ENCODE measurements around the gene OR10T2. TPM values are rescaled to one million over a fixed set of nuclear protein-coding genes. Genes with fewer than 3 reads are reported as not detected.
"Not testable (repeated sequence)": the region's sequence is repeated elsewhere in the genome, so short reads cannot be mapped to it uniquely, and the experiment has no call there.

Gene OR10T2, protein sequence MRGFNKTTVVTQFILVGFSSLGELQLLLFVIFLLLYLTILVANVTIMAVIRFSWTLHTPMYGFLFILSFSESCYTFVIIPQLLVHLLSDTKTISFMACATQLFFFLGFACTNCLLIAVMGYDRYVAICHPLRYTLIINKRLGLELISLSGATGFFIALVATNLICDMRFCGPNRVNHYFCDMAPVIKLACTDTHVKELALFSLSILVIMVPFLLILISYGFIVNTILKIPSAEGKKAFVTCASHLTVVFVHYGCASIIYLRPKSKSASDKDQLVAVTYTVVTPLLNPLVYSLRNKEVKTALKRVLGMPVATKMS
- not detected in 2 replicates for total RNA-seq (2014; rRNA removed; shearing (Covaris generic))

DNA sequence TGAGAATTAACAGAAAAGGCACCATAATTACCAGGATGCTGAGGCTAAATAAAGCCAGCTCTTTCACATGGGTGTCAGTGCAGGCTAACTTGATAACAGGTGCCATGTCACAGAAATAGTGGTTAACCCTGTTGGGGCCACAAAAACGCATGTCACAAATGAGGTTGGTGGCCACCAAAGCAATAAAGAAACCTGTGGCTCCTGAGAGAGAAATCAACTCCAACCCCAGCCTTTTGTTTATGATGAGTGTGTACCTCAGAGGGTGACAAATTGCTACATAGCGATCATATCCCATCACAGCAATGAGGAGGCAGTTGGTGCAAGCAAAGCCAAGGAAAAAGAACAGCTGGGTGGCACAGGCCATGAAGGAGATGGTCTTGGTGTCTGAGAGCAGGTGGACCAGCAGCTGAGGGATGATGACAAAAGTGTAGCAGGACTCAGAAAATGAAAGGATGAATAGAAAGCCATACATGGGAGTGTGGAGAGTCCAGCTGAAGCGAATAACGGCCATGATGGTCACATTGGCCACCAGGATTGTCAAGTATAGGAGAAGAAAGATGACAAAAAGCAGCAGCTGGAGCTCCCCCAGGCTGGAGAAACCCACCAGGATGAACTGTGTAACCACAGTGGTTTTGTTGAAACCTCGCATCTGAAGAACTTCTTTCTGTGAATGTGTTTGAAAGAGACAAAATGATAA lies at the start of gene OR10T2:
OR10T2 (minus strand) TSS at position 649 of the 697 bp plus-strand sequence; CDS start at position 649, 0 bp downstream.
- no peak for DNase-seq (ENCODE audit: low spot score)

DNA sequence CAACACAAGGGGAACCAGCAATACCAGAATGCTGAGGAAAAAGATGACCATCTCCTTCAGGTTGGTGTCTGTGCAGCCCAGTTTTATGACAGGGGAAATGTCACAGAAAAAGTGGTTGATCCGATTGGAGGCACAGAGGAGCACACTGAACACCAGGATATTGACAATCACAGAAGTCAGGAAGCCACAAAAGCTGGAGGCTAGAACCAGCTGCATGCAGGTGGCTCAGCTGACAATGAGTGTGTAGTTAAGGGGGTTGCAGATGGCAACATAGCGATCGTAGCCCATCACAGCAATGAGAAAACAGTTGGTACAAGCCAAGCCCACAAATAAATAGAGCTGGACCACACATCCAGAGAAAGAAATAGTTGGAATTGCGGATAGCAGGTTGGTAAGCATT lies 46.1 kb upstream of the OR10T2 start:
- DNase-seq (ENCODE audit: low spot score) = no peak

DNA sequence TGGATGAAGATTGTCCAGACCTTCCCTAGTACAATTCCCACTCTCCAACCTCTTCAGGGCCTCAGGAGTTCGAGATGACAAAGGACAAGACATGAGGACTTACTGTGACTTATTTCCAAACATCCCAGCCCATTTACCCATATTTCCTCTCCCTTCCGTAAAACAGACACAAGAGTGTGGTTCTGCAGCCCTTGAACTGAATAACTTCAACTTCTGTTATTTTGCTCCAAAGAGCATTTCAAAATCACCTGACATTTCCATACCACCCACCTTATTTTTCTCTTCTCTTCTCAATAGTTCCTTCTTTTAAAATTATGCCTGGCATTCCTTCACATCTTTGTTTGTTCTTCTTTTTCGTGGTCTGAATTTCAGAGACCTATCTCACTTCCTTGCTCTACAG lies 35.5 kb upstream of the OR10T2 start:
- DNase-seq (ENCODE audit: low spot score) = no peak

DNA sequence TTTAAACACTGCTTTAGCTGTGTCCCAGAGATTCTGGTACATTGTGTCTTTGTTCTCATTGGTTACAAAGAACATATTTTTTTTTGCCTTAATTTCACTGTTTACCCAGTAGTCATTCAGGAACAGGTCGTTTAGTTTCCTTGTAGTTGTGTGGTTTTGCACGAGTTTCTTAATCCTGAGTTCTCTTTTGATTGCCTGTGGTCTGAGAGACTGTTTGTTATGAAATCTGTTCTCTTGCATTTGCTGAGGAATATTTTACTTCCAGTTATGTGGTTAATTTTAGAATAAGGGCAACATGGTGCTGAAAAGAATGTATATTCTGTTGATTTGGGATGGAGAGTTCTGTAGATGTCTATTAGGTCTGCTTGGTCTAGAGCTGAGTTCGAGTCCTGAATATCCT lies 30.9 kb upstream of the OR10T2 start:
- not testable (repeated sequence) for DNase-seq (ENCODE audit: low spot score)

DNA sequence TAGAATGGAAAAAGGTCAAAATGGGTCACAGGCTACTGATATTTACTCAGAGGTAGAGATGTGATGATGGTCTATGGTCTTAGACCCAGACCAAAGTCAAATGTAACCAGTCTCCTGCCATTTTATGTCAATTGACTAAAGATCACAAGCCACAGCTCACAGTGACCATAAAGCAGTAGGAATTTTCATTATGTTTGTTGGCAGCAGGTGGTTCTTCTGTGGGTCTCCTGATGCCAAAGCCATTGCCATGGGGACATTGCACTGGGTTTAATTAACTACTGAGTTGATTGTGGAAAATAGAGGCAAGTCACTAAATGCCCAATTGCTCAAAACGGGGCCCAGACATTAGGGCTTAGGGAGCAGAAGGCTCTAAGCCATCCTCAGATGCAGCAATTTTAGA lies 26.9 kb upstream of the OR10T2 start, which contains the start of gene OR10K2:
OR10K2 (minus strand) TSS at position 101 of the 400 bp plus-strand sequence. CDS start 5,371 bp downstream, outside the sequence.
- no peak for DNase-seq (ENCODE audit: low spot score)

DNA sequence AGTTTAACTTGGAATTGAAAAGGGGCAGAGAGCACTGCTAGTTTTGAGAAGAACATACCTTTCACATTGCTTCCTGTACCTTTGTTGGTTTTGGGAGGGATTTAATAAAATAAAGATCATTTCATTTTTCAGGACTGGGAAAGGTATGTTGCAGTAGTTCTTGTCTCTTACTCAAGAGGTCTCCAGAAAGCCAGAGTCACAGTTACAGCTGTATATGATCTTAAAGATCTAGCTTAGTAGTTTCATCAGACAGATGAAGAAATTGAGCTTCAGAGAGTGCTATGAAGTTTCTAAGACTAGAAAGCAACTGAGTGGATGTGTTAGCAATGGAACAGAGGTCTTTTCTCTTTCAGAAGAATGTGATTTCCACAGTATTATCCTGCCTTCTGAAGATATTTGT lies 25.8 kb upstream of the OR10T2 start:
- no peak for DNase-seq (ENCODE audit: low spot score)

DNA sequence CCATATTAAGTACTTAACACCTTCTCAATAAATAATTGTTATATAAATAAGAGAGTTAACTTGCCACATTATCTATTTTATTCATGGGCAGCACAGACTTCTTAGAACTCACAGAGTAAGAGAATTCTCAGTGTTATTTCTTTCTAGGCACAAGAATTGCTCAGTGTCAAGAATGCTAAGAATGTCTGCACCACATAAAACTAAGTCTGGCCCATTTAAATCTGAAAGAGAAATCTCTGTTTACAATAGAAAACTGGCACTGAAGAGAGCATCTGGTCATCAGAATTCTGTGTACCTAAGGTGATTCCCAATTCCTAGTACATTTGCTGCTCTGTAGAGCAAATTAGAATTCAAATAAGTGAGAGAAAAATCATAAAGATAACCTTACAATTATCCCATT lies 22.9 kb upstream of the OR10T2 start:
- no peak for DNase-seq (ENCODE audit: low spot score)

DNA sequence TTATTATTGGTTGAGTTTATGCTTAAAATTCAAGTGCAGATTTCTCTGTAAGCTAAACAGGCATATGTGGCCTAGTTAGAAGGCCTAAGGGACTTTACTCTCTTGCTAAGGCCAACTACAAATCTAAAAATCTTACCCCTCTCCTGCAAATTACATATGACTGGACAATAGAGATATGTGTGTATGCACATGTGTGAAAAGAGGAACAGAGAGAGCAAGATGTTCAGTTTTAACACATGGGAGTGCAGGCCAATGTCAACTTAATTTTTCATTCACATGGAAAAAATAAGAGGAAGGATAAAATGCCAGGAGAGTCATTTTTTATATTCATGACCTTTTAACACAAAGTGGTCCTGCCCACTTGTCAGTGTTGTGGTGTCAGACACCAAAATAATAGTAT lies 18.3 kb upstream of the OR10T2 start:
- DNase-seq (ENCODE audit: low spot score) = no peak

DNA sequence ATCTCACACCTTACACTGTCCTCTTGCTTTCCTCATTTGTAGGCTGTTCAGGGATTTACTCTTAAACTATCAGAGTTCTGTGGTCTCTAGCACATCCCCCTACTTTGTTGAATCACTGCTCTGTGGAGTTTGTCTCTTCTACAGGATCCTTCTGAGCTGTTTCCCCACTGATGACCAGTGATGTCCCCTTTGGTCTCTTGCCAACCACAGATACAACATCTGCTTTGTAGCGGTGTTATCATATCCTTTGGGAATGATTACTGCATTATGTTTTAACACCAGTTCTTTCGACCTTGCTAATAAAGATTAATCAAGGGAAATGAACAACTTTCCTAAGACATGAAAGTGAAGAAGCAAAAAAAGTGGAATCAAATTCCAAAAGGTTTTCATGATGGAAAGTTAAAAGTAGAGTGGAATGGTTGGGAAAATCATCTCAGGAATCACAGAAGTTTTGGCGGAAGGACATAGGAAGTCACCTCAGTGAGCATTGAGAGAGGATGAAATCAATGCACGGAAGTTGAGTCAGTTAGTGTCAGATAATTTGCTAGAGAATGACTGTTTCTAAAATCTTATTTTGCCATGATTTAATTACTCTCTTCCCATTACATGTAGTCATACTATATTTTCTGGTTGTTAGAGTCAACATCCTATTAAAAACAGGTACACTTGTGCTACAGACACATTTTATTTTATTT lies 15.5 kb upstream of the OR10T2 start:
- DNase-seq (ENCODE audit: low spot score) = no peak

DNA sequence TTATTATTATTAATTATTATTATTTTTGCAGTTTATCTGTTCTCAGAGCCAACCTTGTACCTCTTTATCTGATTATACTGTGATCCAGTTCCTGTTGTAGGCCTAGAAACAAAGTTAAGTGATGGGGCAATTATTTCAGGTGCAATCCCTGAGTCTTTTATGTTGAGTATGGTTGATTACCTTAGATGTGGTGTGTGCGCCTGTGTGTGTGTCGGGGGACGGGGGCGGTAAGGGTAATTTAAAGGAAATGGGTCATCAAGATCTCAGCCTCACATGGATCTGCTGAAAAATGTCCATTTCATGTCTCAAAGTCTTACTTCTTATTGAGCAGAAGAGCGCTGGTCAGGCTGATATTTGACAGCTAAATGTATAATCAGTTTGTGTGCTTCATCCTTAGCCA lies 7.8 kb upstream of the OR10T2 start:
- no peak for DNase-seq (ENCODE audit: low spot score)

DNA sequence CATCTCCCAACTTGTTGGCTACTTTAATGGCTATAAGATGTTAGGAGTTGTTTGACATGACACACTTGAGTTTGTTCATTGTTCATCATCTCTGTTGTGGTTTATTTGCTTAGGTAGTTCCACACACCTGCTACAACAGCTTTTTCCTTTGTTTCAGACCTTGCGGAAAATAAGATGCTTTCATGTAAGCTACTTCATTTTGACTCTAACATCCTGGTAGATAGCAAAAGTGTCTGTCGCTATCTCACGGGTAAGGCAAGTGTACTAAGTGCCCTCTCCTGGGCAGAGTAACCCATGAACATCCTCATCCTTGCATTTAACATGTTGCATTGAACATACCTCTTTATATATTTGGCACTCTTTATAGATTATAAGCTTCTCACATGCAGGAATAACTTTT lies 1.6 kb upstream of the OR10T2 start:
- no peak for DNase-seq (ENCODE audit: low spot score)

DNA sequence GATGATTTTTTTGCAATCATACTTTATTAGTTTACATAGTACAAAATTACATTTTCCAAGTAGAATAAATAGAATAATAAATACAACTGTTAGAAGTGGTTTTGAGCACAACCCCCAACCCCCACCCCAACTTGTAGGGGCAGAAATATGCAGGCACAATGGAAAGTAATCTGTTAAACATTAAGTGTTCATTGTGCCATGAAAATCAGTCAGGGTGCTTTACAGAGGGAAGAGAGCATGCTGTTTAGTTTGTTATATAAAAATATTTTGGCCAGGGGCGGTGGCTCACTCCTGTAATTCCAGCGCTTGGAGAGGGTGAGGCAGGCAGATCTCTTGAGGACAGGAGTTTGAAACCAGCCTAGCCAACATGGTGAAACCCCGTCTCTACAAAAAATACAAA lies 2.6 kb downstream of the OR10T2 start:
- no peak for DNase-seq (ENCODE audit: low spot score)

DNA sequence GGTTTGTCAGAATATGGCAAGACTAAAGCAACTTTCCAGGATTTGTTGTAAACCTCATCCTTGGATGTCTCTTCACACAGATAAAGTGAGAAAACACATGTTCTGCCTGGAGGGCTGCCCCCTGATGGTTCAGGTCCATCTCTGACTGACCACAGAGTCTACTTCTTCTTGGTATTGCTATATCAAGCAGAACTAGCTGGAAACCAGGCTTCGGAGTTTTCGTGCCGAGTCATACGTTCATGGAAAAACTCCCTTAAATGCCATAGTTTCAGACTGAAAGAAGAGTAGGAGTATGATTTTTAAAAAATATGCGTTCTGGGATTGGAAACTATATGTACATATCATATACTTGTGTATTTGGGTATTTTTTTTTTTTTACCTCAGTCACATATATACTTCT lies 5.8 kb downstream of the OR10T2 start:
- DNase-seq (ENCODE audit: low spot score) = no peak

DNA sequence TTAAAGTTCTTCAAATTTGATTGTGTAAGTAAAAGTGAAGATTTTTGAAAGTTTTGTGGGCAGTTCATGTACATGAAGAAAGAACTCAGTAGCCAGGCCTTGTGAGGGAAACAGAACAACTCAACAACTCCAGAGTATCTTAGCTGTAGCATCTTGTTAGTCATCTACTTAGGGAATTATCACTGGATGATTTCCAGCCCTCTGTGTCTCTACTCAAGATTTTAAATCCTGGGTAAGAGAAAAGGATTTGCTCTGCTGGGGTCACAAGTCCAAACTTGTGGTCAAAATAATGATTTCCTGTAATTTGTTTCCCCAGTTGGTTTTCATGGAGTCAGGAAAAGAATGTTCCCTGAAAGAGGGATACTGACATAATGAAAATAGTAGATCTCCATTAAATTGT lies 8.2 kb downstream of the OR10T2 start:
- DNase-seq (ENCODE audit: low spot score) = no peak

DNA sequence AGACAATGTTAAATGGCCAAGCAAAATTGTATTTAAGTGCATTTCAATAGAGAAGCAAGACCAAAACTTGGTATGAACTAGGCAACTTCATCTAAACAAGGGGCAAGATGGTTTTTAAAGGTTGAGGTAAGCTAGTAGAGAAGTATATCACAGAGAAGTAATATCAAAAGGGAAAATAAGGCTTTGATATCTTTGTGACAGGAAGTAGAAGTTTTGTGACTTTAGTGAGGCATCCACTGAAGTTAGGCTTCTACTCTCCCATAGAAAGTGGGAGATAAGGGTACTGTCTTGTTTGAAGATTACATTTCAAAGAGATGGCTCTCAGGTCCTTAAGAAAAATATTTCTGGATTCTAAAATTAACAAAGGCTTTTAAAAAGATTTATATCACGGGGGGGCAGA lies 8.9 kb downstream of the OR10T2 start:
- no peak for DNase-seq (ENCODE audit: low spot score)

DNA sequence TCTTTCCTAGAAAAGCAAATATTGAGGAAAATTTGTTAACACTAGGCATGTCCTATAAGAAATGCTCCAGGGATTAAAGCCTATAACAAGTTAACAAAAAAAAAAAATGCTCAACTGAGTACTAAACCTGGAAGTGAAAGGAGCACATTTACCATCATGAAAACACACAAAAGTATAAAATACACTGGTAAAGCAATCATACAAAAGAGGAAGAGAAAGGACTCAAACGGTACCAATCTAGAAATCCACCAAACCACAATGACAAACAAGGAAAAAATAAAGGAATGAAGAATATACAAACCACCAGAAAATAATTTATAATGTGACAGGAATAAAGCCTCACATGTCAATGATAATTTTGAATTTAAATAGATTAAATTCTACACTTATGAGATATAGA lies 24.4 kb downstream of the OR10T2 start:
- DNase-seq (ENCODE audit: low spot score) = no peak

DNA sequence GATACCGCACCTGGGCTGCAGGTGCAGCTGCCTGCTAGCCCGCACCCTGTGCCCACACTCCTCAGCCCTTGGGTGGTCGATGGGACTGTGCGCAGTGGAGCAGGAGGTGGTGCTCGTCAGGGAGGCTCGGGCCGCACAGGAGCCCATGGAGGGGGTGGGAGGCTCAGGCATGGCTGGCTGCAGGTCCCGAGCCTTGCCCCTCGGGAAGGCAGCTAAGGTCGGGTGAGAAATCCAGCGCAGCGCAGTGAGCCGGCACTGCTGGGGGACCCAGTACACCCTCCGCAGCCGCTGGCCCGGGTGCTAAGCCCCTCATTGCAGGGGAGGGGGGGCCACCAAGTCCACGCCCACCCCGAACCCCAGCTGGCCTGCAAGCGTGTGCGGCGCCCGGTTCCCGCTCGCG lies 25.2 kb downstream of the OR10T2 start:
- not testable (repeated sequence) for DNase-seq (ENCODE audit: low spot score)

DNA sequence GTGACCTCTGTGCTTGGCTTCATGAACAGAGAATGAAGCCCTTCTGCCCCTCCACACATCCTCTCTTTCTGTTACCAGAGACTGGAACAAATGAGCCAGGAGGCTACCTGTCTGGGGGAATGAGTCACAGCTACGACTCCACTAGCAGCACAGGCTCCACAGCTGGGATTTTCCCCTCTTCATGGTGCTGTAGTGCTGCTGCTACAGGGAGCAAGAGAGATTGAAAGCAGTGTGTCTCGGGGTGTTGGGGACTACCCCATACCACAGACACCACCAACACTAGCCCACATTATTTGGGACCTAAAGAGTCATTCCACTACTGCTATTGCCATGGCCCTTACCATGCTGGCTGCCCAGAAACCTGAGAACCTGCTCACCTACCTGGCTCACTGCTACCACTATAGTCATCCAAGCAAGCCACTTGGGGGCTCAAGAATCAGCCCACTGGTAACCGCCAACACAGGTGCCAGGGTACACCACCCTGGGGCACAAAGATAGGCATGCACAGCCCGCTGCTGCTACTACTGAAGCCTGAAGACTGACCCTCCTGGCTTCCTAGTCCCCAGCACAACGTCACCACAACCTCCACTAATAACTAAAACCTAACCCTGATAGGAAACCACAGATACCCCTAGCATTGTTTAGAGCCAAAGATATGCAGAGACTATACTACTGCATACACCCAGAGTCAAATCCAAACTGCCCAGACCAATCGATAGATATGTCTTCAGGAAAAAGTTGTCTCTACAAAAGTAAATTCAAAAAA lies 27.9 kb downstream of the OR10T2 start:
- no peak for DNase-seq (ENCODE audit: low spot score)

DNA sequence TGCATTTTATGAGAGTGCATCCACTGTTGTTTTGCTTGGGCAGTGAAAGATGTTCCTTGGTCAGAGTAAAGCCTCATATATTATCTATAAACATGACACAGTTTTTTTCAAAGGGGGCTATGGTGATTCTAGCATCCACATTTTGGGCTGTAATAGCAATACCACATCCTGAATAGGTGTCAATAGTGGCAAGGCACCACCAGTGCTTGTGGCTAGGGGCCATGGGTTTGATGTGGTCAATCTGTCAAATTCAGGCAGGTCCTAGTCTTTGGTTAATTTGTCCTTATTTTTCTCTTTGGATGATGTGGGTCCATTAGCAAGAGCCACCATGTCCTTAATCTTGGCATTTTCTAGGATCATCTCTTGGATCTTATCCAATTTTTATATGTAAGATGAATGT lies 32.5 kb downstream of the OR10T2 start:
- DNase-seq (ENCODE audit: low spot score) = no peak

DNA sequence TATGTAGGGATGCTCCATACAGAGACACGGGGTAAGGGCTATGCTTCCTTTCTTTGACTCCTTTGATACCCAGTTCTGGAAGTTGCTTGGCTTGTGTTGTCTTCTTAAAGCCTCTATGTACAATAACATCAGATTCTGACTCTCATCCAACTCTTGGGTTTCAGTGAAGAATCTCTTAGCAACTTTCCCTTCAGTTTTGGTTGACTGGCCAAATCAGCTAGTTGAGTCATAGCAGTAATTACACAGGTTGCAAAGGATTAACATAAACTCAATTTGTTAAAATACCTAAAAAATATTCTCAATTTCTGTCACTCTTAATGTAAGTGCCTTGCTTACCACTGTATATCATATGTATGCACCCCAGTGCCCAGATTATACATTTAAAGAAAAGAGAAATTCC lies 36.3 kb downstream of the OR10T2 start:
- DNase-seq (ENCODE audit: low spot score) = no peak

DNA sequence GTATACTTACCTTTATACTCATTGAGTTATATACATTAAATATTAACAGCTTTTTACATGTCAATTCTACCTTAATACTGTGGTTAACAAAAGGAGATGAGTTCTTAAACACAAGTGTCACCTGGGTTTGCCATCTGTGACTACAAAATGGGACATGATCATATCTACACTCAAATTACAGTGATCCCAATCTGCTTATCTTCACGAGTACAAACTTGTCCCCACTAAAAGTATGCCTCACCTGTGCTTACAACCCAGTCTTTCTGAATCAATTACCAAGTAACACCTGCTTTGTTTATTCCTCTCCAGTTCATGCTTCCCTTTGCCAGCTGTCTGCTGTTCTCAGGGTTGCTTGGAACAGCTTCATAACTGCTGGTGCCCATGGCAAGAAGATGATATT lies 36.8 kb downstream of the OR10T2 start:
- no peak for DNase-seq (ENCODE audit: low spot score)

DNA sequence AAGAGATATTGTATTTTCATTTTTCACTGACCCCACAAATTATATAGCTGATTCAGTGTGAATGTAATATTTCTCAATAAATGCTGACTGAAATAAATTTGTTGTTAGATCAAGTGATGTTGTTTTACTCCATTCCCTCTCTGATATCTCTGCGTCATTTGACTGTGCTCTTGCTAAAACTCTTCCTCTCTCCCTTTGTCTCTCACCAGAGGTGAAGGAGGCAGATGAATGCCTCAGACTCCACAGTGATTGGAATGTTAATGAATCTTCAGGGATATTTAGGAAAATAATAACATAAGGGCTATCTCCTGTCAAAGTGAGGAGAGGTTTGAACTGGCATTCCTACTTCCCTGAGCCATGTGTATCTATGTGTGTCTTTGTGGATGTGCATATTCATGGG lies 41.8 kb downstream of the OR10T2 start:
- no peak for DNase-seq (ENCODE audit: low spot score)

Data from H4 (cell line).